ENCODE data around the gene CREM. TPM values are rescaled to one million over a fixed set of nuclear protein-coding genes. Genes with fewer than 3 reads are reported as not detected.

Gene CREM
- total and polyA plus RNA-seq, 2 of the 8 experiments (the other 6 are each of a cell fraction or from before 2014, with no cell fraction given): 18.7 to 21.9 TPM

GRCh38 chr10:35237766-35238512 is 111.3 kb downstream of the CREM start:
- no peak overlapping the region for H4K8ac ChIP-seq (ENCODE audit: extremely low read depth, insufficient read depth, low read length)
- H3K27ac ChIP-seq (ENCODE audit: low read depth, low read length): no peak overlapping the region
- H3K4me1 ChIP-seq (replicated peaks in 1 of 4; ENCODE audit: control insufficient read depth in 3 of 4, insufficient read depth in 4 of 4, low read length in 3 of 4): no peaks in the 10 kb centered on the region
- no peak overlapping the region for H3K18ac ChIP-seq (ENCODE audit: extremely low read depth, low read length)
- no peak overlapping the region for H3K9ac ChIP-seq (replicated peaks in 1 of 4; ENCODE audit: extremely low read depth in 1 of 4, low read depth in 3 of 4, low read length in 3 of 4)
- H2BK120ac ChIP-seq (replicated peaks; ENCODE audit: low read depth, low read length): no peak overlapping the region
- H2BK12ac ChIP-seq (ENCODE audit: low read depth, low read length): no peak overlapping the region
- no peak overlapping the region for H2BK5ac ChIP-seq (ENCODE audit: low read depth, low read length)
- H3K4ac ChIP-seq (replicated peaks; ENCODE audit: insufficient read length, low read depth, low read length): no peak overlapping the region
- no peak overlapping the region for H2AK5ac ChIP-seq (ENCODE audit: low read depth, low read length)
- H4K20me1 ChIP-seq (replicated peaks in 1 of 2; ENCODE audit: control insufficient read depth in 1 of 2, insufficient read depth in 2 of 2, low read length in 2 of 2): no peaks in the 10 kb centered on the region
- H3K23me2 ChIP-seq (ENCODE audit: low read depth, low read length): no peaks in the 10 kb centered on the region
- no peak for TF ChIP-seq SP2 (IDR thresholded peaks at IDR 0.05; ENCODE audit: low read length)
- H2BK20ac ChIP-seq (ENCODE audit: low read length): no peak overlapping the region
- no peak overlapping the region for H3K23ac ChIP-seq (ENCODE audit: insufficient read length)
- no peak overlapping the region for H3K56ac ChIP-seq (replicated peaks; ENCODE audit: insufficient read length, low read depth, low read length)
- no peak overlapping the region for H2BK15ac ChIP-seq (ENCODE audit: low read length)
- DNase-seq (ENCODE audit: low read depth in 1 of 2, low spot score in 2 of 2): no peak
- H3K36me3 ChIP-seq (ENCODE audit: control insufficient read depth in 2 of 4, insufficient read depth in 4 of 4, low read length in 3 of 4): no peaks in the 10 kb centered on the region
- no peaks in the 10 kb centered on the region for H3K79me2 ChIP-seq (ENCODE audit: control insufficient read depth in 1 of 2, insufficient read depth in 2 of 2, low read length in 2 of 2)
- no peak overlapping the region for H4K91ac ChIP-seq (replicated peaks; ENCODE audit: insufficient read length, low read length)
- POLR2A ChIA-PET (ENCODE audit: partially characterized antibody): no interaction called here
- H4K5ac ChIP-seq (ENCODE audit: insufficient read length, low read depth, low read length): no peak overlapping the region
- 91% methylated on average over 15 of the region's 15 CpGs; no CpG with 5 or more reads in 1 of the 2 experiments for WGBS, 2 experiments (ENCODE audit: extremely low coverage in 1 of 2, insufficient coverage in 1 of 2, insufficient read length in 1 of 2, insufficient replicate concordance in 2 of 2, low coverage in 1 of 2, low lambda C conversion rate in 2 of 2, missing lambda C conversion rate in 1 of 2)
- H3K14ac ChIP-seq (ENCODE audit: insufficient read length): no peak overlapping the region
- no peak overlapping the region for H3K4me2 ChIP-seq (ENCODE audit: insufficient read depth in 1 of 2, low read depth in 2 of 2, low read length in 2 of 2)
- H3K79me1 ChIP-seq (ENCODE audit: low read depth, low read length): no peaks in the 10 kb centered on the region
- FAIRE-seq: no peak
- no peak overlapping the region for H3K4me3 ChIP-seq (ENCODE audit: extremely low read depth in 1 of 4, insufficient read depth in 2 of 4, low read depth in 3 of 4, low read length in 4 of 4)
- H3K9me3 ChIP-seq (ENCODE audit: insufficient read depth in 2 of 2, low read depth in 1 of 2, low read length in 1 of 2): no peaks in the 10 kb centered on the region
- H3K27me3 ChIP-seq (replicated peaks in 1 of 4; ENCODE audit: control insufficient read depth in 3 of 4, extremely low read depth in 1 of 4, insufficient read depth in 3 of 4, low read length in 3 of 4): no peaks in the 10 kb centered on the region
- CTCF ChIA-PET (ENCODE audit: partially characterized antibody): interaction anchor here (0.6 to 2.2 kb wide), 8 partner anchors 12 to 376 kb away, joined by 3 to 6 read pairs (median 3); no protein-coding TSS in a partner anchor
- no peak overlapping the region for H2AFZ ChIP-seq (ENCODE audit: low read length)
